Measurements from ENCODE around the gene ZSWIM1.

ZSWIM1 gene

GRCh38 chr20:45904583-45905504 is 23.8 kb downstream of the ZSWIM1 start:
- TF ChIP-seq GATA3 (IDR thresholded peaks at IDR 0.05; ENCODE audit: low read depth, low read length) (no peak), GATA2 (IDR thresholded peaks at IDR 0.05; ENCODE audit: low read depth, low read length) (no peak)

- TF ChIP-seq GATA2 (IDR thresholded peaks at IDR 0.05; ENCODE audit: low read depth, low read length) (no peak), GATA3 (IDR thresholded peaks at IDR 0.05; ENCODE audit: low read depth, low read length) (no peak)
These were observed 24.6 kb downstream of the ZSWIM1 start for GRCh38 chr20:45905505-45906079.

GRCh38 chr20:45907219-45907948 is 26.4 kb downstream of the ZSWIM1 start:
- TF ChIP-seq GATA2 (IDR thresholded peaks at IDR 0.05; ENCODE audit: low read depth, low read length) (no peak), GATA3 (IDR thresholded peaks at IDR 0.05; ENCODE audit: low read depth, low read length) (no peak)

- TF ChIP-seq GATA3 (IDR thresholded peaks at IDR 0.05; ENCODE audit: low read depth, low read length) (no peak), GATA2 (IDR thresholded peaks at IDR 0.05; ENCODE audit: low read depth, low read length) (no peak)
These were observed 27.1 kb downstream of the ZSWIM1 start for GRCh38 chr20:45908084-45908483.

GRCh38 chr20:45909336-45909808 is 28.3 kb downstream of the ZSWIM1 start:
- TF ChIP-seq GATA2 (IDR thresholded peaks at IDR 0.05; ENCODE audit: low read depth, low read length) = no peak
- no peak for TF ChIP-seq GATA3 (IDR thresholded peaks at IDR 0.05; ENCODE audit: low read depth, low read length)

- TF ChIP-seq GATA2 (IDR thresholded peaks at IDR 0.05; ENCODE audit: low read depth, low read length) = no peak
- TF ChIP-seq GATA3 (IDR thresholded peaks at IDR 0.05; ENCODE audit: low read depth, low read length) = no peak
These were observed 29.0 kb downstream of the ZSWIM1 start for GRCh38 chr20:45909817-45910669.

GRCh38 chr20:45910670-45911485 is 29.9 kb downstream of the ZSWIM1 start:
- TF ChIP-seq GATA2 (IDR thresholded peaks at IDR 0.05; ENCODE audit: low read depth, low read length) (peak; percentile 47; the same call in 1 of the 2 replicates), GATA3 (IDR thresholded peaks at IDR 0.05; ENCODE audit: low read depth, low read length) (no peak)

GRCh38 chr20:45911486-45912343 is 30.7 kb downstream of the ZSWIM1 start, which contains the start of gene PLTP:
PLTP (minus strand) TSS chr20:45912155; CDS start chr20:45911452, 703 bp downstream.
- TF ChIP-seq GATA2 (IDR thresholded peaks at IDR 0.05; ENCODE audit: low read depth, low read length) = no peak
- no peak for TF ChIP-seq GATA3 (IDR thresholded peaks at IDR 0.05; ENCODE audit: low read depth, low read length)

- no peak for TF ChIP-seq GATA3 (IDR thresholded peaks at IDR 0.05; ENCODE audit: low read depth, low read length)
- TF ChIP-seq GATA2 (IDR thresholded peaks at IDR 0.05; ENCODE audit: low read depth, low read length) = no peak
These were observed 31.3 kb downstream of the ZSWIM1 start for GRCh38 chr20:45912344-45912682.

- no peak for TF ChIP-seq GATA3 (IDR thresholded peaks at IDR 0.05; ENCODE audit: low read depth, low read length)
- TF ChIP-seq GATA2 (IDR thresholded peaks at IDR 0.05; ENCODE audit: low read depth, low read length) = no peak
These were observed 32.1 kb downstream of the ZSWIM1 start for GRCh38 chr20:45913116-45913515.

- TF ChIP-seq GATA3 (IDR thresholded peaks at IDR 0.05; ENCODE audit: low read depth, low read length) (no peak), GATA2 (IDR thresholded peaks at IDR 0.05; ENCODE audit: low read depth, low read length) (no peak)
These were observed 36.7 kb downstream of the ZSWIM1 start for GRCh38 chr20:45917790-45918141.

Measured in SH-SY5Y (cell line).